Nephron progenitor cell (in vitro differentiated cells): ENCODE results near the gene TEX2.
A peak's percentile ranks its signal among the peaks of the same experiment; 100 is the strongest.
"Not testable (repeated sequence)": the region's sequence is repeated elsewhere in the genome, so short reads cannot be mapped to it uniquely, and the experiment has no call there.

ENCODE experiments used
- DNase-seq: peaks from one replicate; pipeline ENCODE4 v3.0.0; 2021
- H3K27ac Mint-ChIP-seq: 2 replicates; pipeline ENCODE4 v1.8.0; 2021; ENCODE audit warnings: mild to moderate bottlenecking, moderate library complexity, mixed read lengths
- H3K27me3 Mint-ChIP-seq: 2 replicates; pipeline ENCODE4 v1.8.0; 2021; ENCODE audit warnings: mild to moderate bottlenecking, low read depth, mixed read lengths; ENCODE audit not compliant: poor library complexity
- H3K36me3 Mint-ChIP-seq: 2 replicates; pipeline ENCODE4 v1.8.0; 2021; ENCODE audit warnings: low read depth, mixed read lengths
- H3K4me1 Mint-ChIP-seq: 2 replicates; pipeline ENCODE4 v1.8.0; 2021; ENCODE audit warnings: mixed read lengths
- H3K4me3 Mint-ChIP-seq: 2 replicates; pipeline ENCODE4 v1.8.0; 2021; ENCODE audit warnings: mild to moderate bottlenecking, moderate library complexity, mixed read lengths
- H3K9me3 Mint-ChIP-seq: 2 replicates; pipeline ENCODE4 v1.8.0; 2021; ENCODE audit warnings: mild to moderate bottlenecking, moderate library complexity, mixed read lengths
- TF ChIP-seq, protein P1 (sequence below): fragments of 200-600 bp; sonication (generic); IDR thresholded peaks from 2 replicates; pipeline ENCODE4 v1.5.0; 2021; ENCODE audit warnings: antibody characterized with exemption

TEX2 gene

DNA sequence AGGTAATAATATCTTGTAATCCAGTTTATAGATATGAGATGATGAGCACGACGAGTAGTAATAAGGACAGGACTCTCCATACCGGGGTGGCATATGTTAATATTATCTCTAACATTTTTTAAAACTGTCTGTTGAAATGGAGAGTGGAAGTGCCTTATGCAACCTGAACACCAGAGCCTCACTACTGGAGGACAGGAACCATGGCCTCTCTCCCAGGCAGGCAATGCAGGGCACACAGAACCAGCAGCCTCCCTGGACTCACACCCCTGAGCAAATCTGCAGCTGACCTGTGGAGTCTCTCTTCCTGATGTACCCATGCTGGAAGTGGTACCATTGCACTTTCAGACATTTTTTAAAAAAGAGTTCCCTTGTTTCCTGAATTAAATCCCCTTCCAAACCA lies 78.0 kb downstream of the TEX2 start:
- Mint-ChIP-seq H3K9me3 (no peaks in the 10 kb centered on the region), H3K27me3 (peaks cover 7% of the 10 kb centered on the region), H3K27ac (peak overlapping the region; percentile 88), H3K36me3 (peaks cover 32% of the 10 kb centered on the region), H3K4me1 (peaks cover 24% of the 10 kb centered on the region), H3K4me3 (no peak overlapping the region)
- TF ChIP-seq, protein P1, sequence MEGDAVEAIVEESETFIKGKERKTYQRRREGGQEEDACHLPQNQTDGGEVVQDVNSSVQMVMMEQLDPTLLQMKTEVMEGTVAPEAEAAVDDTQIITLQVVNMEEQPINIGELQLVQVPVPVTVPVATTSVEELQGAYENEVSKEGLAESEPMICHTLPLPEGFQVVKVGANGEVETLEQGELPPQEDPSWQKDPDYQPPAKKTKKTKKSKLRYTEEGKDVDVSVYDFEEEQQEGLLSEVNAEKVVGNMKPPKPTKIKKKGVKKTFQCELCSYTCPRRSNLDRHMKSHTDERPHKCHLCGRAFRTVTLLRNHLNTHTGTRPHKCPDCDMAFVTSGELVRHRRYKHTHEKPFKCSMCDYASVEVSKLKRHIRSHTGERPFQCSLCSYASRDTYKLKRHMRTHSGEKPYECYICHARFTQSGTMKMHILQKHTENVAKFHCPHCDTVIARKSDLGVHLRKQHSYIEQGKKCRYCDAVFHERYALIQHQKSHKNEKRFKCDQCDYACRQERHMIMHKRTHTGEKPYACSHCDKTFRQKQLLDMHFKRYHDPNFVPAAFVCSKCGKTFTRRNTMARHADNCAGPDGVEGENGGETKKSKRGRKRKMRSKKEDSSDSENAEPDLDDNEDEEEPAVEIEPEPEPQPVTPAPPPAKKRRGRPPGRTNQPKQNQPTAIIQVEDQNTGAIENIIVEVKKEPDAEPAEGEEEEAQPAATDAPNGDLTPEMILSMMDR, result no peak
- no peak for DNase-seq

DNA sequence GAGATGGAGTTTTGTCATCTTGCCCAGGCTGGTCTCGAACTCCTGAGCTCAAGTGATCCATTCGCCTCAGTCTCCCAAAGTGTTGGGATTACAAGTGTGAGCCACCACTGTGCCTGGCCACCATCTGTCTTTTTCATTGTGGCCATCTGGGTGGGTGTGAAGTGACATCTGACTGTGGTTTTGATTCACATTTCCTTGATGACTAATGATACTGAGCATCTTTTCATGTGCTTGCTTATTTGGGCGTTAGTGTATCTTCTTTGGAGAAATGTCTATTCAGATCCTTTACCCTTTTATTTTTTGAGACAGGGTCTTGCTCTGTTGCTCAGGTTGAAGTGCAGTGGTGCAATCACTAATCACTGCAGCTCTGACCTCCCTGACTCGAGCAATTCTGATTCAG lies 79.2 kb downstream of the TEX2 start:
- Mint-ChIP-seq H3K9me3 (no peaks in the 10 kb centered on the region), H3K27me3 (peaks cover 7% of the 10 kb centered on the region), H3K36me3 (peaks cover 39% of the 10 kb centered on the region), H3K4me1 (peaks cover 29% of the 10 kb centered on the region), H3K27ac (no peak overlapping the region), H3K4me3 (no peak overlapping the region)
- DNase-seq, result no peak
- TF ChIP-seq, protein P1, result no peak

DNA sequence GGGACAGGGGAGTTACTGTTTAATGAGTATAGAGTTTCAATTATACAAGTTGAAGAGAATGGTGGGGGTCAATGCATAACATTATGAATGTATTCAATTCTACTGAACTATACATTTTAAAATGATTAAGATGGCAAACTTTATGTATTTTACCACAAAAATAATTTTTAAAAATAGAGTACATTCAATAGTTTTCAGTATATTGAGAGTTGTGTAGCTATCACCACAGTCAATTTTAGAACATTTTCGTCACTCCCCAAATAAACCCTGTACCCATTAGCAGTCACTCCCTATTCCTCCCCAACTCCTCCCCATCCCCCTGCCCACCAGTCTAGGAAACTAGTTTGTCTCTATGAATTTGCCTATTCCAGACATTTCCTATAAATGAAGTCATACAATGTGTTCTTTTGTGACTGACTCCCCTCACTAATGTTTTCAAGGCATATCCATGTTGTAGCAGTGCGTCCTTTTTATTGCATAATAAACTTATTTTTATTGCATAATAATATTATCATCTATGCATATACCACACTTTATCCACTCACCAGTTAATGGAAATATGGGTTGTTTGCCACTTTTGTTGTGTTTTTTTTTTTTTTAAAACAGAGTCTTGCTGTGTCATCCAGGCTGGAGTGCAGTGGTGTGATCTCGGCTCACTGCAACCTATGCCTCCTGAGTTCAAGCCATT lies 80.6 kb downstream of the TEX2 start:
- TF ChIP-seq, protein P1, result no peak
- no peak overlapping the region for H3K4me3 Mint-ChIP-seq
- H3K36me3 Mint-ChIP-seq, result peaks cover 29% of the 10 kb centered on the region
- H3K4me1 Mint-ChIP-seq, result peaks cover 31% of the 10 kb centered on the region
- H3K27me3 Mint-ChIP-seq, result peaks cover 7% of the 10 kb centered on the region
- H3K9me3 Mint-ChIP-seq, result no peaks in the 10 kb centered on the region
- H3K27ac Mint-ChIP-seq, result no peak overlapping the region
- DNase-seq, result no peak

DNA sequence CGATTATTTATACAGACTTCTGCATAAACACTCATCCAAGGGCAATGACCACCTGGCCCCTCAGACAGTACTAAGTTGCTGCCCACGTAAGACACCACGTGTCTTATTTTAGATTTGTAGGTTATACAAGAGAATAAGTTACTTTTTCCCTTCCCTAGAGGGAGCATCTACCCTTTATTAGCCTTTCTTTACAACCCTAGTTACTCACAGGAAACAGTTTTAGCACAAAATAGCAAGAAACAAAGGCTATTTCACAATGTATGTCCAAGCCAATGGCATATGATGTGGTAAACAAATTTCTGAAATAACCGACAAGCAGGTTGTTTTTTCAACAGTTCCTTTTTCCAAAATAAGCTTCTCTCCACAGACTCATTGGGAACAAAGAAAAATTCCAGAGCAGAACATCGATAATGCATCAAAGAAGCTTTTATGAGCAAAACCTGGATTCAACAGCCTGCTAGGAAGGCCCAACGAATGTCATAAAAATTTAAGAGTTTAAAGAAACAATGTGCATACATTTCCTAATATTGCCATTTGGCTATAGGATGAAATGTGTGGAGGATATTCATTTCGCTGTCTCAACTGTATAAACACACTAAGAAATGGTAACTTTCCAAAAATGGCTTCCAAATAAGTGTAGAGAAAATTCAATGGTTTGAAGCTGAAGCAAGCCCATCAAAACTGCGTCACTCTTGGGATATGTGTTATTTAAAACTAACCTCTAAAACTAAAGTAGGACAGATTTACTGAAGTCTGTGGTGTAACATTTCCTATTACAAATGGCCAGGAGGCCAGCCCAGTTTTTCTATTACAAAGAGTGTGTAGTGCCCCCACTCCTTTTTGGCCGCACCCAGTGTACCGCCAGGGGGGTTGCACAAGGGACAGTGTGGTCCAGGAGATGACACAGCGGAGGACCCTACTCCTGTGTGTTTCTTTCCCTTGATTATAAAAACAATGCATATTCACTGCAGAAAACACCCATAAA lies 82.7 kb downstream of the TEX2 start:
- H3K36me3 Mint-ChIP-seq, result peaks cover 18% of the 10 kb centered on the region
- TF ChIP-seq, protein P1, result no peak
- no peak overlapping the region for H3K27ac Mint-ChIP-seq
- H3K4me3 Mint-ChIP-seq, result no peak overlapping the region
- peaks cover 28% of the 10 kb centered on the region for H3K4me1 Mint-ChIP-seq
- DNase-seq, result no peak
- no peaks in the 10 kb centered on the region for H3K9me3 Mint-ChIP-seq
- H3K27me3 Mint-ChIP-seq, result no peaks in the 10 kb centered on the region

DNA sequence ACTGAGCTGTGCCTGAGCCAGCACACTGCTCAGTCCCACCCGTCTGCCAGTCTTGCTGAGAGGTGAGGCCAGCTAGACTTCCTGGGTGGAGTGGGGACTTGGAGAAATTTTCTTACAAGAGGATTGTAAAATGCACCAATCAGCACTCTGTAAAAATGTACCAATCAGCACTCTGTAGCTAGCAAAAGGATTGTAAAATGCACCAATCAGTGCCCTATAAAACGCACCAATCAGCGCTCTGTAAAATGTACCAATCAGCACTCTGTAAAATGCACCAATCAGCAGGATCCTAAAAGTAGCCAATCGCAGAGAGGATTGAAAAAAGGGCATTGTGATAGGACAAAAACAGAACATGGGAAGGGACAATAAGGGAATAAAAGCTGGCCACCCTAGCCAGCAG lies 84.0 kb downstream of the TEX2 start:
- not testable (repeated sequence) for H3K27me3 Mint-ChIP-seq, H3K4me3 Mint-ChIP-seq, DNase-seq, H3K27ac Mint-ChIP-seq, H3K9me3 Mint-ChIP-seq
- H3K4me1 Mint-ChIP-seq, result peaks cover 28% of the 10 kb centered on the region
- H3K36me3 Mint-ChIP-seq, result peaks cover 18% of the 10 kb centered on the region

DNA sequence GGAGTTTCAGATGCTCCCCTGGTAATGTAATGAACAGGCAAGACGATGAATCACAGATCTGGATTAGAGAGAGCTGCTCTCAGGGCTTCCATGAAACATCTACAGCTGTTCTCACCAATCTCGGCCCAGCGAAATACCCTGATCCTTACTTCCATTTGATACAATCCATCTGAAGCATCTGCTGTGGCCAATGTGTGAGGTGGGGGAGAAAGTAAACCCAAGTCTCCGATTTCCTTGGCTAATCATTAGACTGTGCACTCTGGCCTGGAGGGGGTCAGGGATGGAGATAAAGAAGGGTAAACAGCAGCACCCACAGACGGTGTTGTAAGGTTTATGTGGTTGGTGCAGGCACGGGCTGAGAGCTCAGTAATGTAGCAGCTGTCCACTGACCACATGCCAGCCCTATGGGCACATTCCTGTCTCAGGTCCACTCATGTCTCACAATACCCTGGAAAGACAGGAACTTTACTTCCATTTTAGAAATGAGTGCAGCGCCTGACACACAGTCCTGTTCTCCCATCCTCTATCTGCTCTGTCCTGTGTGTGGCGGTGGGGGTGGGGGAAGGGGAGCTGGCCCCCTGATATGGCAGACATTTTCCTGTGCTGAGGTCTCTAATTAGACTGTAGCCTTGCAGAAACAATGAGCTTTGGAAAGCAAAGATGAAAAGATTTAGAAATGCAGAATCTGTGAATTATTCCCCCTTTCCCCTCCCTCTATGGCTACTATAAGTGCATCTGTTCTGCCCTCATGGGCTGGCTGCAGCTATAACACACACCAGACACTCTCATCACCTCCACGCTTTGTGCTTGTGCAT lies 84.8 kb downstream of the TEX2 start:
- Mint-ChIP-seq H3K27ac (no peak overlapping the region), H3K36me3 (peaks cover 18% of the 10 kb centered on the region), H3K4me1 (peaks cover 28% of the 10 kb centered on the region), H3K4me3 (no peak overlapping the region), H3K9me3 (no peaks in the 10 kb centered on the region), H3K27me3 (no peaks in the 10 kb centered on the region)
- DNase-seq, result no peak
- TF ChIP-seq, protein P1, result no peak
